GM19467 (cell line): Measurements from ENCODE around the gene ARHGEF37.
"Not testable (repeated sequence)": the region's sequence is repeated elsewhere in the genome, so short reads cannot be mapped to it uniquely, and the experiment has no call there.

ENCODE experiments used
- ATAC-seq: cut with Tn5 transposase; IDR thresholded peaks from one replicate; pipeline ENCODE4 v1.9.1; 2021; ENCODE audit warnings: mild to moderate bottlenecking, moderate library complexity; ENCODE audit not compliant: unreplicated experiment

The ARHGEF37 gene

GRCh38 chr5:149645236-149645635 lies 63.9 kb downstream of the ARHGEF37 start:
- no peak for ATAC-seq

GRCh38 chr5:149645725-149646124 lies 64.4 kb downstream of the ARHGEF37 start:
- ATAC-seq, result no peak

- ATAC-seq, result no peak
Observed at GRCh38 chr5:149646564-149646963, 65.3 kb downstream of the ARHGEF37 start.

- no peak for ATAC-seq
Observed at GRCh38 chr5:149647334-149647733, 66.0 kb downstream of the ARHGEF37 start.

- not testable (repeated sequence) for ATAC-seq
Observed at GRCh38 chr5:149648464-149649393, 67.4 kb downstream of the ARHGEF37 start.

- not testable (repeated sequence) for ATAC-seq
Observed at GRCh38 chr5:149649730-149650129, 68.4 kb downstream of the ARHGEF37 start.

GRCh38 chr5:149651686-149652085 lies 70.4 kb downstream of the ARHGEF37 start:
- ATAC-seq, result no peak

GRCh38 chr5:149652697-149653096 lies 71.4 kb downstream of the ARHGEF37 start:
- ATAC-seq, result no peak

- ATAC-seq, result no peak
Observed at GRCh38 chr5:149654231-149654630, 72.9 kb downstream of the ARHGEF37 start.

GRCh38 chr5:149654883-149655505 lies 73.7 kb downstream of the ARHGEF37 start:
- ATAC-seq, result no peak

- no peak for ATAC-seq
Observed at GRCh38 chr5:149656576-149657182, 75.4 kb downstream of the ARHGEF37 start.

- ATAC-seq, result no peak
Observed at GRCh38 chr5:149657324-149657723, 76.0 kb downstream of the ARHGEF37 start.

- no peak for ATAC-seq
Observed at GRCh38 chr5:149658299-149658698, 77.0 kb downstream of the ARHGEF37 start.

- no peak for ATAC-seq
Observed at GRCh38 chr5:149664083-149664482, 82.8 kb downstream of the ARHGEF37 start.

- no peak for ATAC-seq
Observed at GRCh38 chr5:149664666-149665415, 83.5 kb downstream of the ARHGEF37 start.

GRCh38 chr5:149665416-149666175 lies 84.3 kb downstream of the ARHGEF37 start:
- ATAC-seq, result no peak

- ATAC-seq, result no peak
Observed at GRCh38 chr5:149666212-149666852, 85.0 kb downstream of the ARHGEF37 start.

- no peak for ATAC-seq
Observed at GRCh38 chr5:149667084-149667828, 86.0 kb downstream of the ARHGEF37 start.

- no peak for ATAC-seq
Observed at GRCh38 chr5:149667829-149668330, 86.6 kb downstream of the ARHGEF37 start.
